ENCODE measurements around the gene SPPL3. TPM values are rescaled to one million over a fixed set of nuclear protein-coding genes. Genes with fewer than 3 reads are reported as not detected.
A peak's percentile ranks its signal among the peaks of the same experiment; 100 is the strongest.
"Not testable (repeated sequence)": the region's sequence is repeated elsewhere in the genome, so short reads cannot be mapped to it uniquely, and the experiment has no call there.

Gene SPPL3, protein sequence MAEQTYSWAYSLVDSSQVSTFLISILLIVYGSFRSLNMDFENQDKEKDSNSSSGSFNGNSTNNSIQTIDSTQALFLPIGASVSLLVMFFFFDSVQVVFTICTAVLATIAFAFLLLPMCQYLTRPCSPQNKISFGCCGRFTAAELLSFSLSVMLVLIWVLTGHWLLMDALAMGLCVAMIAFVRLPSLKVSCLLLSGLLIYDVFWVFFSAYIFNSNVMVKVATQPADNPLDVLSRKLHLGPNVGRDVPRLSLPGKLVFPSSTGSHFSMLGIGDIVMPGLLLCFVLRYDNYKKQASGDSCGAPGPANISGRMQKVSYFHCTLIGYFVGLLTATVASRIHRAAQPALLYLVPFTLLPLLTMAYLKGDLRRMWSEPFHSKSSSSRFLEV
- 10 to 100 TPM; 73.1 to 93.3 (median 85.5) TPM for polyA plus RNA-seq (ENCODE audit: insufficient read length in 4 of 4)

GRCh38 chr12:120904197-120904773, at the start of gene SPPL3:
SPPL3 (minus strand) TSS chr12:120904358; CDS start chr12:120903867, 491 bp downstream.
- DNase-seq (ENCODE audit: low read depth in 4 of 4, low spot score in 3 of 4): peak; percentile 70 to 78 (median 74)

DNA sequence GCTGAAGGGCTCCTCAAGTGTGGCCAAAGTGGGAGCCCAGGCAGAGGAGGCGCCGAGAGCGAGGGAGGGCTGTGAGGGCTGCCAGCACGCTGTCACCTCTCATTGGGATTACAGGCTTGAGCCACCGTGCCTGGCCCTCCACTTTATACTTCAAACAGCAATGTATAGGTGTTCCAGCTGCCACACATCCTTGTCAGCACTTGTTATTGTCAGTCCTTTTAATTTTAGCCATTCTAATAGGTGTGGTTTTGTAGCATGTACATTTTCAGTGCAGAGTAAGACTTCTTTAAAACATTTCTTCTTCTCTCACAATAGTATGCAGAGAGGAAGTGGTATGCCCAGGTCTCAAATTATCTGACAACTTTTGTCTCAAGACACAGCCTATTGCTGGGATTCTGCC, 46.6 kb upstream of the SPPL3 start:
- no peak for DNase-seq (ENCODE audit: low read depth in 4 of 4, low spot score in 3 of 4)

- not testable (repeated sequence) for DNase-seq (ENCODE audit: low read depth in 4 of 4, low spot score in 3 of 4)
Observed at GRCh38 chr12:120950260-120950799, 46.2 kb upstream of the SPPL3 start.

DNA sequence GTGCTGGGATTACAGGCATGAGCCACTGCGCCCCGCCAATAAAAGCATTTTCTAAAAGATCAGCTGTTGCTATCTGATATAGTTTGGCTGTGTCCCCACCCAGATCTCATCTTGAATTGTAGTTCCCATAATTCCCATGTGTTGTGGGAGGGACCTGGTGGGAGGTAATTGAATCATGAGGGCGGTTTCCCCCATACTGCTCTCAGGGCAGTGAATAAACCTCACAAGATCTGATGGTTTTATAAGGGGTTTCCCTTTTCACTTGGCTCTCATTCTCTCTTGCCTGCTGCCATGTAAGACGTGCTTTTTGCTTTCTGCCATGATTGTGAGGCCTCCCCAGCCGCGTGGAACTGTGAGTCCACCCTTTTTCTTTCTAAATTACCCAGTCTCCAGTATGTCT, 41.4 kb upstream of the SPPL3 start:
- not testable (repeated sequence) for DNase-seq (ENCODE audit: low read depth in 4 of 4, low spot score in 3 of 4)

GRCh38 chr12:120944645-120945217, 40.6 kb upstream of the SPPL3 start:
- DNase-seq (ENCODE audit: low read depth in 4 of 4, low spot score in 3 of 4): no peak

DNA sequence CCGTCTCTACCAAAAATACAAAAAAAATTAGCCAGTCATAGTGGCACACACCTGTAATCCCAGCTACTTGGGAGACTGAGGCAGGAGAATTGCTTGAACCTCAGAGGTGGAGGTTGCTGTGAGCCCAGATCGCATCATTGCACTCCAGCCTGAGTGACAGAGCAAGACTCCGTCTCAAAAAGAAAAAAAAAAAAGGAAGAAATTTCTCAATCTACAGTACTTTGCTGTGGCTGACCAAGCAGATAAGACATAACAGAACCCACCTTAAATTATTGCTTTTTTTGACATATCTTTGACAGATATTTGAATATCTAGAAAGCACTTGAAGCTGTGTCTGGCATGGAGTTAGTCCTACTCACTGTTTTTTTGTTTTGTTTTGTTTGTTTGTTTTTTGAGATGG, 39.3 kb upstream of the SPPL3 start:
- DNase-seq (ENCODE audit: low read depth in 4 of 4, low spot score in 3 of 4): no peak

GRCh38 chr12:120941846-120942405, 37.8 kb upstream of the SPPL3 start:
- DNase-seq (ENCODE audit: low read depth in 4 of 4, low spot score in 3 of 4): no peak

- no peak for DNase-seq (ENCODE audit: low read depth in 4 of 4, low spot score in 3 of 4)
Observed at GRCh38 chr12:120941412-120941811, 37.3 kb upstream of the SPPL3 start.

GRCh38 chr12:120940799-120941198, 36.6 kb upstream of the SPPL3 start:
- DNase-seq (ENCODE audit: low read depth in 4 of 4, low spot score in 3 of 4): no peak

- no peak for DNase-seq (ENCODE audit: low read depth in 4 of 4, low spot score in 3 of 4)
Observed at GRCh38 chr12:120940006-120940405, 35.8 kb upstream of the SPPL3 start.

DNA sequence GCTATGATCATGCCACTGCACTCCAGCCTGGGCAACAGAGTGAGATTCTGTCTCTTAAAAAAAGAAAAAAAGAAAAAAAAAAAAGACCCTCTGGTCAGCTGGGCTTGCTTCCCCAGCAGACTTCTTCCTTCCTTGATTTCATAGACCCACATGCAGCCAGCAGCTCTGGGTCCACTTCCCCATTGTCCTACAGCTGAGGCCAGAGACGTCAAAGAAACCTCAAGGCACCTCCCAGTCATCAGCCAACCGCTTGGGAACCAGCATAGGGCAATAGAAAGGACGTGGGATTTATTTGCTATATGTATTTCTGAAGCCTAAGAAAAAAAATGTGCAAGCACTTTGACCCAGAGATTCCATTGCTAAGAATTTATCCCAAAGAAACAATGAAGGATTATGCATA, 35.4 kb upstream of the SPPL3 start:
- no peak for DNase-seq (ENCODE audit: low read depth in 4 of 4, low spot score in 3 of 4)

DNA sequence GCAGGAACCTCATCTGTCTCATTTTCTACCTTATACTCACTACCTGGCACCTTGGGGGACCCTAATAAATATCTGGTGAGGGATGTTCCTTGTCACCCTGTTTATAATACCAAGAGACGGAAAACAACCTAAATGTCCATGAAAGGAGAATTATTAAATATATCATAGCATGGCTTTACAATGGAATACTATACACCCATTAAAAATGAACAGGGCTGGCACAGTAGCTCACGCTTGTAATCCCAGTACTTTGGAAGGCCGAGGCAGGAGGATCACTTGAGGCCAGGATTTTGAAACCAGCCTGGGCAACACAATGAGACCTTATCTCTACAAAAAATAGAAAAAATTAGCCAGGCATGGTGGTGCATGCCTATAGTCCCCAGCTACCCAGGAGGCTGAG, 34.3 kb upstream of the SPPL3 start:
- DNase-seq (ENCODE audit: low read depth in 4 of 4, low spot score in 3 of 4): no peak

- DNase-seq (ENCODE audit: low read depth in 4 of 4, low spot score in 3 of 4): no peak
Observed at GRCh38 chr12:120936197-120936596, 32.0 kb upstream of the SPPL3 start.

DNA sequence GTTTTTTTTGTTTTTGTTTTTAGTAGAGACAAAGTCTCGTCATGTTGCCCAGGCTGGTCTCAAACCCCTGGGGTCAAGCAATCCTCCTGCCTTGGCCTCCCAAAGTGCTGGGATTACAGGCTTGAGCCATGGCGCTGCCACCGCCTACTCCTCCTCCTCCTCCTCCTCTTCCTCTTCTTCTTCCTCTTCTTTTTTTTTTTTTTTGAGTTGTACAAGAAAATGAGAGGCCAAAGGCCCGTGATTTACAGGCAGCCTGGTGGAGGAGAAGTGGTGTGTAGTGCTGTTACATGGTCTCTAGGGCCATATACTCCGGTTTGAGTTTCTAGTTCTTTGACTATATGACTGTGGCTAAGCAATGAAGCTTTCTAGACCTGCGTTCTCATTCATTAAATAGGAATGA, 29.6 kb upstream of the SPPL3 start:
- no peak for DNase-seq (ENCODE audit: low read depth in 4 of 4, low spot score in 3 of 4)

GRCh38 chr12:120932956-120933526, 28.9 kb upstream of the SPPL3 start:
- DNase-seq (ENCODE audit: low read depth in 4 of 4, low spot score in 3 of 4): no peak

- no peak for DNase-seq (ENCODE audit: low read depth in 4 of 4, low spot score in 3 of 4)
Observed at GRCh38 chr12:120932058-120932457, 27.9 kb upstream of the SPPL3 start.

DNA sequence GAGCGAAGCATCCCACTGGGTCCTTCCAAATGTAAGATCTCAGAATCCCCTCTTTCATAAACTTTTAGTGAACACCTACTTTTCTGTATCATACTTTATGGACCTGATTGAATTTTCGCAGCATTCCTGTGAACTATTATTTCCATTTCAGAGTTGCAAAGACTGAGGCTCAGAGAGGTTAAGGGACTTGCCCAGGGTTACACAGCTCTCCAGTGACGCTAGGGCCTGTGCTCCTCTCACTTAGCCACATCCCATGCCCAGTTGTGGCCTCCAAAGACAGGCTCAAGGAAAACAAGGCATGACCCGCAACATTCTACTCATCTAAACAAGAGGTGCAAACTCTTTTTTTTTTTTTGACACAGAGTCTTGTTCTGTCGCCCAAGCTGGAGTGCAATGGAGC, 25.9 kb upstream of the SPPL3 start:
- DNase-seq (ENCODE audit: low read depth in 4 of 4, low spot score in 3 of 4): no peak

GRCh38 chr12:120928864-120929652, 24.9 kb upstream of the SPPL3 start:
- peak; percentile 29 to 63 (median 46) for DNase-seq (ENCODE audit: low read depth in 4 of 4, low spot score in 3 of 4)

- no peak for DNase-seq (ENCODE audit: low read depth in 4 of 4, low spot score in 3 of 4)
Observed at GRCh38 chr12:120925740-120926563, 21.8 kb upstream of the SPPL3 start.
